Neural cell (in vitro differentiated cells): ENCODE results near the gene CHCT1.

Source experiments
- CTCF ChIP-seq: fragments of 450-650 bp; IDR thresholded peaks from 2 replicates; pipeline ENCODE4 v1.5.1; 2014; ENCODE audit warnings: antibody characterized with exemption, mild to moderate bottlenecking, moderate library complexity; ENCODE audit not compliant: poor library complexity, severe bottlenecking
- EZH2 ChIP-seq: fragments of 200-600, 300-800 bp; shearing (Covaris generic), sonication (generic); IDR thresholded peaks from 2 replicates; pipeline ENCODE4 v1.6.1; 2014; ENCODE audit warnings: antibody characterized with exemption, low read length, borderline replicate concordance, mild to moderate bottlenecking; ENCODE audit not compliant: insufficient read depth, poor library complexity, severe bottlenecking
- MXI1 ChIP-seq: fragments of 450-650 bp; conservative IDR thresholded peaks from 2 replicates; pipeline ENCODE4 v1.6.1; 2014; ENCODE audit warnings: antibody characterized with exemption, mild to moderate bottlenecking; ENCODE audit not compliant: poor library complexity, severe bottlenecking
- POLR2AphosphoS5 ChIP-seq: IDR thresholded peaks from 2 replicates; pipeline ENCODE4 v1.6.1; 2012
- RAD21 ChIP-seq: fragments of 450-650 bp; conservative IDR thresholded peaks from 2 replicates; pipeline ENCODE4 v1.6.1; 2014; ENCODE audit warnings: antibody characterized with exemption, mild to moderate bottlenecking, moderate library complexity
- REST ChIP-seq: IDR thresholded peaks from 2 replicates; pipeline ENCODE4 v1.6.1; 2012; ENCODE audit warnings: borderline replicate concordance
- SMC3 ChIP-seq: fragments of 450-650 bp; conservative IDR thresholded peaks from 2 replicates; pipeline ENCODE4 v1.6.1; 2014; ENCODE audit warnings: antibody characterized with exemption, mild to moderate bottlenecking, moderate library complexity; ENCODE audit not compliant: poor library complexity
- TAF1 ChIP-seq: IDR thresholded peaks from 2 replicates; pipeline ENCODE4 v1.6.1; 2012; ENCODE audit warnings: low read depth

- no peak for TF ChIP-seq CTCF
- no peak for TF ChIP-seq RAD21
- no peak for TF ChIP-seq EZH2
- no peak for TF ChIP-seq POLR2AphosphoS5
- TF ChIP-seq REST, result no peak
- TF ChIP-seq MXI1, result no peak
- no peak for TF ChIP-seq TAF1
- no peak for TF ChIP-seq SMC3
Measured at GRCh38 chr17:60381958-60382357, 40.3 kb upstream of the CHCT1 start.
